ENCODE measurements around the gene ACKR1.

The ACKR1 gene

GRCh38 chr1:159222075-159222865 is 17.6 kb downstream of the ACKR1 start:
- no peak for DNase-seq (ENCODE audit: low spot score)

- no peak for DNase-seq (ENCODE audit: low spot score)
Observed at GRCh38 chr1:159223004-159223403, 18.3 kb downstream of the ACKR1 start.

GRCh38 chr1:159228554-159228953 is 23.9 kb downstream of the ACKR1 start:
- no peak for DNase-seq (ENCODE audit: low spot score)

- DNase-seq (ENCODE audit: low spot score), result no peak
Observed at GRCh38 chr1:159229260-159229885, 24.7 kb downstream of the ACKR1 start.

- no peak for DNase-seq (ENCODE audit: low spot score)
Observed at GRCh38 chr1:159229896-159230295, 25.2 kb downstream of the ACKR1 start.

- no peak for DNase-seq (ENCODE audit: low spot score)
Observed at GRCh38 chr1:159239551-159240220, 35.0 kb downstream of the ACKR1 start.

GRCh38 chr1:159247266-159247665 is 42.6 kb downstream of the ACKR1 start:
- DNase-seq (ENCODE audit: low spot score), result no peak

GRCh38 chr1:159248311-159248710 is 43.6 kb downstream of the ACKR1 start:
- DNase-seq (ENCODE audit: low spot score), result no peak

GRCh38 chr1:159250638-159251216 is 46.1 kb downstream of the ACKR1 start:
- DNase-seq (ENCODE audit: low spot score), result no peak
